K562 (cell line): ENCODE results near the gene EIF2AK3. TPM values are rescaled to one million over a fixed set of nuclear protein-coding genes. Genes with fewer than 3 reads are reported as not detected.

Experiments used
- ATAC-seq: fragments of 200-7000 bp; cut with Tn5 transposase; 3 replicates; pipeline ENCODE4 v1.9.1; 2020; ENCODE audit warnings: moderate library complexity
- BruUV-seq: library from RNA; stranded (reverse); fragments of 400-500 nt; replicated peaks from 2 replicates; lab custom pipeline; 2021; lab: Mats Ljungman, UMichigan
- CTCF ChIA-PET: fragments of 300-600 bp; formaldehyde crosslinking; extraction: SDS; loops from one replicate; lab custom pipeline; 2021; ENCODE audit warnings: low intra/inter-chr PET ratio; lab: Yijun Ruan, JAX
- POLR2A ChIA-PET: fragments of 300-600, 350-650 bp; sonication (Branson Sonifier 250); formaldehyde crosslinking; extraction: SDS; loops from one replicate; lab custom pipeline; 2021; ENCODE audit warnings: antibody characterized with exemption, inconsistent platforms; lab: Yijun Ruan, JAX
- DNase-seq, 4 experiments: peaks; one replicate each; pipeline versions ENCODE4 v3.0.0 to v3.0.0-alpha.2; 2011 to 2018; ENCODE audit warnings: low spot score in 3 of 4, mixed read lengths in 3 of 4; ENCODE audit errors: extremely low read depth in 1 of 4
- FAIRE-seq: peaks from 2 replicates; lab custom pipeline; 2011; peaks lifted over from hg19 to GRCh38; lab: Jason Lieb, UNC
- H2AFZ ChIP-seq: 2 replicates; pipeline ENCODE4 v1.6.0; 2011; ENCODE audit warnings: low read depth, low read length, control low read depth, inconsistent platforms
- H3K27ac ChIP-seq: fragments of 200-600 bp; 3 replicates; pipeline ENCODE4 v1.8.0; 2011; ENCODE audit warnings: low read depth, mild to moderate bottlenecking, control low read depth, inconsistent platforms, low read length, moderate library complexity, mixed read lengths; ENCODE audit errors: extremely low read depth
- H3K27me3 ChIP-seq, 2 experiments: fragments of 300-600 bp in 1 of 2; 2 replicates in 1 of 2; 3 replicates in 1 of 2; pipeline versions ENCODE4 v1.6.0 to v1.8.0; 2011; ENCODE audit warnings: inconsistent platforms in 2 of 2, low read length in 2 of 2, mild to moderate bottlenecking in 1 of 2, mixed read lengths in 1 of 2, moderate library complexity in 1 of 2; ENCODE audit not compliant: control insufficient read depth in 2 of 2, insufficient read depth in 2 of 2
- H3K36me3 ChIP-seq: fragments of 300-600 bp; 3 replicates; pipeline ENCODE4 v1.8.0; 2011; ENCODE audit warnings: mild to moderate bottlenecking, low read length, inconsistent platforms; ENCODE audit not compliant: control insufficient read depth, insufficient read depth
- H3K4me1 ChIP-seq, 2 experiments: fragments of 200-600 bp in 1 of 2; replicated peaks in 1 of 2; 2 replicates in 1 of 2; 3 replicates in 1 of 2; pipeline versions ENCODE4 v1.5.1 to v1.8.0; 2011; ENCODE audit warnings: inconsistent platforms in 2 of 2, low read length in 2 of 2, mild to moderate bottlenecking in 1 of 2, mixed read lengths in 1 of 2, moderate library complexity in 1 of 2; ENCODE audit not compliant: control insufficient read depth in 2 of 2, insufficient read depth in 2 of 2
- H3K4me2 ChIP-seq: 2 replicates; pipeline ENCODE4 v1.6.1; 2011; ENCODE audit warnings: low read length, control low read depth, inconsistent platforms, mixed read lengths; ENCODE audit not compliant: insufficient read depth
- H3K4me3 ChIP-seq: fragments of 200-600 bp; sonication (generic), shearing (Covaris generic); 2 replicates; pipeline ENCODE4 v1.5.1; 2016; ENCODE audit warnings: control low read depth, inconsistent platforms
- H3K79me2 ChIP-seq: fragments of 200-600 bp; 3 replicates; pipeline ENCODE4 v1.8.0; 2011; ENCODE audit warnings: low read length, inconsistent platforms; ENCODE audit not compliant: control insufficient read depth, insufficient read depth
- H3K9ac ChIP-seq, 2 experiments: 2 replicates each; pipeline versions ENCODE4 v1.6.0 to v1.6.1; 2011; ENCODE audit warnings: low read depth in 2 of 2, low read length in 2 of 2, control low read depth in 1 of 2, inconsistent platforms in 1 of 2, mild to moderate bottlenecking in 1 of 2, mixed read lengths in 1 of 2; ENCODE audit not compliant: insufficient read depth in 1 of 2
- H3K9me1 ChIP-seq: one replicate; pipeline ENCODE4 v1.6.0; 2011; ENCODE audit warnings: inconsistent platforms, mild to moderate bottlenecking, low read length, moderate library complexity; ENCODE audit not compliant: control insufficient read depth, insufficient read depth
- H3K9me3 ChIP-seq: replicated peaks from 2 replicates; pipeline ENCODE4 v1.5.1; 2011; ENCODE audit warnings: low read depth, low read length, inconsistent platforms; ENCODE audit not compliant: control insufficient read depth, insufficient read depth
- H4K20me1 ChIP-seq: replicated peaks from 2 replicates; pipeline ENCODE4 v1.6.1; 2011; ENCODE audit warnings: low read length, inconsistent platforms, mixed read lengths; ENCODE audit not compliant: control insufficient read depth, insufficient read depth
- CAMTA2 ChIP-seq: fragments of 250-450 bp; sonication (Bioruptor Pico); conservative IDR thresholded peaks from 2 replicates; pipeline ENCODE4 v1.5.1; 2022
- CBX5 ChIP-seq: IDR thresholded peaks from 2 replicates; pipeline ENCODE4 v1.6.1; 2014; ENCODE audit warnings: low read depth, borderline replicate concordance
- FOXM1 ChIP-seq, 2 experiments: fragments of 450-650 bp in 1 of 2; sonication (generic) in 1 of 2; formaldehyde crosslinking in 1 of 2; IDR thresholded peaks; 2 replicates each; pipeline versions ENCODE4 v1.6.1 to v1.9.0; 2017 to 2022; ENCODE audit warnings: low read depth in 2 of 2, mild to moderate bottlenecking in 2 of 2, missing genetic modification reagents in 1 of 2, moderate library complexity in 1 of 2
- IRF2 ChIP-seq: sonication (generic); formaldehyde crosslinking; IDR thresholded peaks from 2 replicates; pipeline ENCODE4 v1.8.1; 2022; ENCODE audit warnings: mild to moderate bottlenecking, missing genetic modification reagents
- NELFE ChIP-seq: IDR thresholded peaks from 2 replicates; pipeline ENCODE4 v1.6.1; 2011; ENCODE audit warnings: mild to moderate bottlenecking; ENCODE audit not compliant: insufficient read depth, insufficient read length
- PML ChIP-seq: IDR thresholded peaks from 2 replicates; pipeline ENCODE4 v1.6.1; 2012; ENCODE audit warnings: low read length, inconsistent platforms
- POLR3A ChIP-seq: IDR thresholded peaks from 2 replicates; pipeline ENCODE4 v1.6.1; 2011; ENCODE audit warnings: borderline replicate concordance, mild to moderate bottlenecking, moderate library complexity; ENCODE audit not compliant: insufficient read length, insufficient read depth; ENCODE audit errors: extremely low read depth
- SLC30A9 ChIP-seq: fragments of 250-450 bp; sonication (Bioruptor Pico); IDR thresholded peaks from 2 replicates; pipeline ENCODE4 v1.8.0; 2022; ENCODE audit warnings: mild to moderate bottlenecking, moderate library complexity
- SNIP1 ChIP-seq: fragments of 450-650 bp; IDR thresholded peaks from 2 replicates; pipeline ENCODE4 v1.7.1; 2017; ENCODE audit warnings: low read depth, mild to moderate bottlenecking
- YY1 ChIP-seq, 3 experiments: IDR thresholded peaks; 2 replicates each; pipeline ENCODE4 v1.6.1; 2011; ENCODE audit warnings: low read length in 2 of 3, mild to moderate bottlenecking in 2 of 3, moderate library complexity in 2 of 3, borderline replicate concordance in 1 of 3, control low read depth in 1 of 3, low read depth in 1 of 3; ENCODE audit not compliant: insufficient read depth in 3 of 3, insufficient replicate concordance in 2 of 3, control insufficient read depth in 1 of 3, insufficient read length in 1 of 3; ENCODE audit errors: extremely low read depth in 1 of 3
- ZBTB8A ChIP-seq: fragments of 450-650 bp; IDR thresholded peaks from 2 replicates; pipeline ENCODE4 v1.6.1; 2018; ENCODE audit warnings: mild to moderate bottlenecking, moderate library complexity; ENCODE audit not compliant: partially characterized antibody
- ZNF655 ChIP-seq: fragments of 250-450 bp; sonication (Bioruptor Pico); IDR thresholded peaks from 2 replicates; pipeline ENCODE4 v1.5.0; 2021
- ZSCAN32 ChIP-seq: fragments of 450-650 bp; formaldehyde crosslinking; IDR thresholded peaks from 2 replicates; pipeline ENCODE4 v1.4.0; 2020; ENCODE audit warnings: mild to moderate bottlenecking, moderate library complexity
- WGBS: fragments of 100-300 bp; shearing (Covaris generic); methylation state at CpG from one replicate; pipeline ENCODE4 v1.1.6; 2016; ENCODE audit warnings: low coverage, mixed read lengths; ENCODE audit not compliant: insufficient coverage; ENCODE audit errors: missing lambda C conversion rate; 5-methylcytosine and 5-hydroxymethylcytosine counted together
- in situ Hi-C: fragments of 300-500 bp; cut with MboI; formaldehyde crosslinking; loops from 4 replicates; pipeline ENCODE4 v1.15.0; 2018; ENCODE audit warnings: inconsistent platforms, mixed read lengths
- intact Hi-C: fragments of 100-400 bp; cut with micrococcal nuclease; formaldehyde crosslinking; loops from 2 replicates; pipeline ENCODE4 v1.14.2; 2022
- polyA plus RNA-seq, 8 experiments: library from polyadenylated mRNA; depleted of rRNA in 4 of 8; stranded (reverse) in 5 of 8; unstranded in 3 of 8; fragments of >200 nt; fragmentation: Nextera tagmentation in 2 of 8; fragmentation: Illumina TruSeq in 1 of 8; extraction: Ambion mirVana in 2 of 8; extraction: Trizol in 1 of 8; gene quantifications; 2 replicates each; pipeline versions ENCODE4 v1.2.1 to v1.2.3, GENCODE V29; 2011 to 2014; ENCODE audit warnings: inconsistent platforms in 1 of 8, missing spikeins in 1 of 8
- total RNA-seq, 7 experiments: library from RNA; depleted of rRNA in 6 of 7; stranded (reverse); fragments of >200 nt in 6 of 7; fragmentation: Illumina TruSeq in 2 of 7; extraction: Trizol in 2 of 7; gene quantifications; 2 replicates each; pipeline versions ENCODE4 v1.2.1 to v1.2.3, GENCODE V29; 2011 to 2021; ENCODE audit warnings: low replicate concordance in 1 of 7
- TF ChIP-seq, protein P1 (sequence below): fragments of 450-650 bp; formaldehyde crosslinking; IDR thresholded peaks from 2 replicates; pipeline ENCODE4 v1.4.0; 2020; ENCODE audit warnings: mild to moderate bottlenecking, moderate library complexity

The EIF2AK3 gene
- total and polyA plus RNA-seq, 9 of the 15 experiments (the other 6 are each of a cell fraction or from before 2014, with no cell fraction given), result 1.7 to 11.6 (median 7.4) TPM

DNA sequence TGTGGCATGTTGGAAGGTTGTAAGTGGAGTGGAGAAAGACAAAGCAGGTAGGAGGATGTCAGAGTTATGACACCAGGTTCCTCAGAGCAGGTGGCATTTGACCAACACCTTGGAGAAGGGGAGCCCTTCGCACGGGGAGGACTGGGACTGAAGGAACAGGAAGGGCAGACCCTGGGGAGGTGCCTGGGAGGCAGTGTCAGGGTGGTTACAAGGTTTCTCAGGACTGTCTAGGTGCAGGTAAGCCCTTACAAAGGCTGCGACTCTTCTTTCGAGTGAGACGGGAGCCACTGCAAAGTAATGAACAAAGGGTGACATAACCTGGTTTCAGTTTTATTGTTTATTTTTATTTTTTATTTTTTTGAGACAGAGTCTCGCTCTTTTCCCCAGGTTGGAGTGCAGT is 84.6 kb downstream of the EIF2AK3 start:
- Histone ChIP-seq H3K9me1 (no peaks in the 10 kb centered on the region), H3K4me3 (no peak overlapping the region), H3K9ac (no peak overlapping the region), H3K9me3 (no peaks in the 10 kb centered on the region; the same call in 1 of the 2 replicates), H3K79me2 (no peaks in the 10 kb centered on the region), H4K20me1 (no peaks in the 10 kb centered on the region), H3K4me2 (no peak overlapping the region), H3K36me3 (no peaks in the 10 kb centered on the region), H3K27ac (no peak overlapping the region), H3K27me3 (peaks cover 0 to 2% of the 10 kb centered on the region in 2 experiments; a peak in 2 of 5 replicates), H3K4me1 (peaks cover 0 to 2% of the 10 kb centered on the region in 2 experiments; a peak in 1 of 5 replicates), H2AFZ (no peak overlapping the region)
- intact Hi-C loops (no loop called here), in situ Hi-C loops (no loop called here)
- no peak for FAIRE-seq
- 13% methylated on average over 6 of the region's 6 CpGs for WGBS
- no peak for ATAC-seq
- DNase-seq, result no peak
- ChIA-PET POLR2A (no interaction called here), CTCF (no interaction called here)
- BruUV-seq, result no TSS peak
- TF ChIP-seq ZSCAN32 (CRISPR knock-in tag) (no peak), PML (no peak), CBX5 (no peak), SLC30A9 (CRISPR knock-in tag) (no peak), ZBTB8A (no peak), SNIP1 (no peak), IRF2 (CRISPR knock-in tag) (no peak), NELFE (no peak), ZNF655 (CRISPR knock-in tag) (no peak), CAMTA2 (CRISPR knock-in tag) (no peak), POLR3A (no peak), FOXM1 (IDR thresholded peaks at IDR 0.05; ENCODE audit: low read depth) (no peak), FOXM1 (CRISPR knock-in tag; IDR thresholded peaks at IDR 0.05; ENCODE audit: low read depth) (no peak), YY1 (IDR thresholded peaks at IDR 0.05; ENCODE audit: borderline replicate concordance in 1 of 3, control insufficient read depth in 1 of 3, extremely low read depth in 1 of 3, insufficient read depth in 3 of 3, insufficient read length in 1 of 3, insufficient replicate concordance in 2 of 3, low read depth in 1 of 3, low read length in 2 of 3) (no peak)
- TF ChIP-seq, protein P1, sequence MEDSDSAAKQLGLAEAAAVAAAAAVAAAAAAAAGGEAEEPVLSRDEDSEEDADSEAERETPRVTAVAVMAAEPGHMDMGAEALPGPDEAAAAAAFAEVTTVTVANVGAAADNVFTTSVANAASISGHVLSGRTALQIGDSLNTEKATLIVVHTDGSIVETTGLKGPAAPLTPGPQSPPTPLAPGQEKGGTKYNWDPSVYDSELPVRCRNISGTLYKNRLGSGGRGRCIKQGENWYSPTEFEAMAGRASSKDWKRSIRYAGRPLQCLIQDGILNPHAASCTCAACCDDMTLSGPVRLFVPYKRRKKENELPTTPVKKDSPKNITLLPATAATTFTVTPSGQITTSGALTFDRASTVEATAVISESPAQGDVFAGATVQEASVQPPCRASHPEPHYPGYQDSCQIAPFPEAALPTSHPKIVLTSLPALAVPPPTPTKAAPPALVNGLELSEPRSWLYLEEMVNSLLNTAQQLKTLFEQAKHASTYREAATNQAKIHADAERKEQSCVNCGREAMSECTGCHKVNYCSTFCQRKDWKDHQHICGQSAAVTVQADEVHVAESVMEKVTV, result no peak
